ENCODE measurements around the gene LARGE1.

DNA sequence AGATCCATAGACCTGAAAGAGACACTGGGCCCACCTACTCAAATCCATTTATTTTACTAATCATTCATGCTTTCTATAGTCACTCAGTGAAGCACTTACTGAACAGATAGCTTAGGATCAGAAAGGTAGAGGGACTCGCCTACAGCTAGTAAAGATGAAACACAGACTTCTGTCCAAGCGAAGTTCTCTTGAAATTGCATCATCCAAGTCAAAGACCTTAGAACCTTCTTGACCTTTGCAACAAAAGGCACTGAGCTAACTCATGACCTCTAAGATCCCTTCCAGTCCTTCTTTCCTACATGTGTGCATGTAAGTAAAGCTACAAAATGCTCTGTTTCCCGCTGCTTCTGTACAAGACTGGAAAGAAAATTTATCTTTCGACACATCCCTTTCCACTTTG, 377.6 kb downstream of the LARGE1 start:
- TF ChIP-seq POLR2A (IDR thresholded peaks at IDR 0.05), result no peak
- TF ChIP-seq, protein P1, sequence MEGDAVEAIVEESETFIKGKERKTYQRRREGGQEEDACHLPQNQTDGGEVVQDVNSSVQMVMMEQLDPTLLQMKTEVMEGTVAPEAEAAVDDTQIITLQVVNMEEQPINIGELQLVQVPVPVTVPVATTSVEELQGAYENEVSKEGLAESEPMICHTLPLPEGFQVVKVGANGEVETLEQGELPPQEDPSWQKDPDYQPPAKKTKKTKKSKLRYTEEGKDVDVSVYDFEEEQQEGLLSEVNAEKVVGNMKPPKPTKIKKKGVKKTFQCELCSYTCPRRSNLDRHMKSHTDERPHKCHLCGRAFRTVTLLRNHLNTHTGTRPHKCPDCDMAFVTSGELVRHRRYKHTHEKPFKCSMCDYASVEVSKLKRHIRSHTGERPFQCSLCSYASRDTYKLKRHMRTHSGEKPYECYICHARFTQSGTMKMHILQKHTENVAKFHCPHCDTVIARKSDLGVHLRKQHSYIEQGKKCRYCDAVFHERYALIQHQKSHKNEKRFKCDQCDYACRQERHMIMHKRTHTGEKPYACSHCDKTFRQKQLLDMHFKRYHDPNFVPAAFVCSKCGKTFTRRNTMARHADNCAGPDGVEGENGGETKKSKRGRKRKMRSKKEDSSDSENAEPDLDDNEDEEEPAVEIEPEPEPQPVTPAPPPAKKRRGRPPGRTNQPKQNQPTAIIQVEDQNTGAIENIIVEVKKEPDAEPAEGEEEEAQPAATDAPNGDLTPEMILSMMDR (IDR thresholded peaks at IDR 0.05), result no peak

Measured in Peyer's patch (tissue), 4 donors.